ENCODE results near the gene SGMS2.

DNA sequence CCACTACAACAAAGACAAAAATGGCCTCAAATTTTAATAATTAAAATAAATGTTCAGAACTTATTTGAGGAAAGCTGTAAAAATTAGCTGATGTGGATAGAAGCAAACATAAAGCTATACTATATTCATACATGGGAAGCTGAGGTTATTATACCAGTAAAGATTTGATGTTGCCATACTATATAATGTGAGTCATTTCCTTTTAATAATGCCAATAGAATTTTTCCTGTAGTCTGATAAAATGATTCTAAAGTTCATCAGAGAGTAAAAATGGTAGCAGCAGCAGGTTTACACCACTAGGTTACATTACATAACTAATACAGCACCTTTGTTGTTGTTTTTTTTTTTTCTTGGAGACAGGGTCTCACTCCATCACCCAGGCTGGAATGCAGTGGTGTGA is 61.1 kb downstream of the SGMS2 start:
- TF ChIP-seq, protein P1, sequence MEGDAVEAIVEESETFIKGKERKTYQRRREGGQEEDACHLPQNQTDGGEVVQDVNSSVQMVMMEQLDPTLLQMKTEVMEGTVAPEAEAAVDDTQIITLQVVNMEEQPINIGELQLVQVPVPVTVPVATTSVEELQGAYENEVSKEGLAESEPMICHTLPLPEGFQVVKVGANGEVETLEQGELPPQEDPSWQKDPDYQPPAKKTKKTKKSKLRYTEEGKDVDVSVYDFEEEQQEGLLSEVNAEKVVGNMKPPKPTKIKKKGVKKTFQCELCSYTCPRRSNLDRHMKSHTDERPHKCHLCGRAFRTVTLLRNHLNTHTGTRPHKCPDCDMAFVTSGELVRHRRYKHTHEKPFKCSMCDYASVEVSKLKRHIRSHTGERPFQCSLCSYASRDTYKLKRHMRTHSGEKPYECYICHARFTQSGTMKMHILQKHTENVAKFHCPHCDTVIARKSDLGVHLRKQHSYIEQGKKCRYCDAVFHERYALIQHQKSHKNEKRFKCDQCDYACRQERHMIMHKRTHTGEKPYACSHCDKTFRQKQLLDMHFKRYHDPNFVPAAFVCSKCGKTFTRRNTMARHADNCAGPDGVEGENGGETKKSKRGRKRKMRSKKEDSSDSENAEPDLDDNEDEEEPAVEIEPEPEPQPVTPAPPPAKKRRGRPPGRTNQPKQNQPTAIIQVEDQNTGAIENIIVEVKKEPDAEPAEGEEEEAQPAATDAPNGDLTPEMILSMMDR (IDR thresholded peaks at IDR 0.05), result no peak
- TF ChIP-seq POLR2A (IDR thresholded peaks at IDR 0.05), result no peak
